ENCODE data around the gene POLR2C. TPM values are rescaled to one million over a fixed set of nuclear protein-coding genes. Genes with fewer than 3 reads are reported as not detected.

POLR2C gene
- total and polyA plus RNA-seq, 2 of the 13 experiments (the other 11 are each of a cell fraction or from before 2014, with no cell fraction given): 104 to 216 TPM

DNA sequence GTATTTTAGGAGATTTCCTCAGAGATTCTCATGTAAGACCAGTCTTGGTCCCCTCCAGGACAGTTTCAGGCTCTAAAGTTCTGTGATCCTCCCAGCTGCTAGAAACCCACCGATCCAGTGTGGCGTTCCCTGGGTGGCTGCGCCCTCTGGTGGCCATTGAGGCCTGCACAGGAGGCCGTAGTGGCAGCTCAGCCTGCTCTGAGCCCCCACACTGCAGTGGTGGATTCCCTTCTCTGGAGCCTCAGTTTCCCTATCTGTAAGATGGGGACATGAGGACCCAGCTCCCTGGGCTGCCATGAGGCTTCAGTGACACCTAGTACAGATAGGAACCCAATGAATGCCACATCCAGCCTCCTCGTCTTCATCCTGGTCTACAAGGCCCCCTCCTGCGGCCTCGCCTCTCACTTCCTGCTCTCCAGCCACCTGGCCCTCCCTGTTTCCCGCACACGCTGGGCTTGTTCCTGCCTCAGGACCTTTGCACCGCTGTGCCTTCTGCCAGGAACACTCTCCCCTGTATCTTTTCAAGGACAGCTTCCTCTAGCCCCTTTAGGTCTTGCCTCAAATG lies 57.4 kb downstream of the POLR2C start (continued):
- TF ChIP-seq, protein P1, sequence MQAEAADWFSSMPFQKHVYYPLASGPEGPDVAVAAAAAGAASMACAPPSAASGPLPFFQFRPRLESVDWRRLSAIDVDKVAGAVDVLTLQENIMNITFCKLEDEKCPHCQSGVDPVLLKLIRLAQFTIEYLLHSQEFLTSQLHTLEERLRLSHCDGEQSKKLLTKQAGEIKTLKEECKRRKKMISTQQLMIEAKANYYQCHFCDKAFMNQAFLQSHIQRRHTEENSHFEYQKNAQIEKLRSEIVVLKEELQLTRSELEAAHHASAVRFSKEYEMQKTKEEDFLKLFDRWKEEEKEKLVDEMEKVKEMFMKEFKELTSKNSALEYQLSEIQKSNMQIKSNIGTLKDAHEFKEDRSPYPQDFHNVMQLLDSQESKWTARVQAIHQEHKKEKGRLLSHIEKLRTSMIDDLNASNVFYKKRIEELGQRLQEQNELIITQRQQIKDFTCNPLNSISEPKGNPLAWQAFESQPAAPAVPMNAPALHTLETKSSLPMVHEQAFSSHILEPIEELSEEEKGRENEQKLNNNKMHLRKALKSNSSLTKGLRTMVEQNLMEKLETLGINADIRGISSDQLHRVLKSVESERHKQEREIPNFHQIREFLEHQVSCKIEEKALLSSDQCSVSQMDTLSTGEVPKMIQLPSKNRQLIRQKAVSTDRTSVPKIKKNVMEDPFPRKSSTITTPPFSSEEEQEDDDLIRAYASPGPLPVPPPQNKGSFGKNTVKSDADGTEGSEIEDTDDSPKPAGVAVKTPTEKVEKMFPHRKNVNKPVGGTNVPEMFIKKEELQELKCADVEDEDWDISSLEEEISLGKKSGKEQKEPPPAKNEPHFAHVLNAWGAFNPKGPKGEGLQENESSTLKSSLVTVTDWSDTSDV (CRISPR knock-in tag; IDR thresholded peaks at IDR 0.05): 0 out of 2 replicates have a peak, but pooled peaks have one; percentile 20
- TF ChIP-seq REXO4 (CRISPR knock-in tag; IDR thresholded peaks at IDR 0.05; ENCODE audit: borderline replicate concordance) (no peak), ZNF224 (CRISPR knock-in tag; IDR thresholded peaks at IDR 0.05) (no peak), ZMYM2 (CRISPR knock-in tag; IDR thresholded peaks at IDR 0.05) (peak; percentile 48; the same call in 1 of the 2 replicates), SIX1 (CRISPR knock-in tag; IDR thresholded peaks at IDR 0.05; ENCODE audit: borderline replicate concordance) (no peak), RXRB (CRISPR knock-in tag; IDR thresholded peaks at IDR 0.05; ENCODE audit: borderline replicate concordance) (peak; percentile 29; the same call in 1 of the 2 replicates), ZNF225 (CRISPR knock-in tag; IDR thresholded peaks at IDR 0.05) (no peak), TOE1 (CRISPR knock-in tag; IDR thresholded peaks at IDR 0.05) (no peak), ZSCAN31 (CRISPR knock-in tag; IDR thresholded peaks at IDR 0.05; ENCODE audit: low read depth) (no peak; the same call in 1 of the 2 replicates), HNRNPK (IDR thresholded peaks at IDR 0.05; ENCODE audit: low read depth, low read length, poor library complexity, severe bottlenecking) (no peak), ZNF839 (CRISPR knock-in tag; IDR thresholded peaks at IDR 0.05; ENCODE audit: borderline replicate concordance) (no peak), ZNF292 (CRISPR knock-in tag; IDR thresholded peaks at IDR 0.05; ENCODE audit: borderline replicate concordance, low read depth) (no peak), NPAS2 (CRISPR knock-in tag; IDR thresholded peaks at IDR 0.05; ENCODE audit: borderline replicate concordance) (no peak), RCOR2 (CRISPR knock-in tag; IDR thresholded peaks at IDR 0.05) (no peak), GZF1 (CRISPR knock-in tag; IDR thresholded peaks at IDR 0.05) (peak; percentile 94)
- TF ChIP-seq, protein P2, sequence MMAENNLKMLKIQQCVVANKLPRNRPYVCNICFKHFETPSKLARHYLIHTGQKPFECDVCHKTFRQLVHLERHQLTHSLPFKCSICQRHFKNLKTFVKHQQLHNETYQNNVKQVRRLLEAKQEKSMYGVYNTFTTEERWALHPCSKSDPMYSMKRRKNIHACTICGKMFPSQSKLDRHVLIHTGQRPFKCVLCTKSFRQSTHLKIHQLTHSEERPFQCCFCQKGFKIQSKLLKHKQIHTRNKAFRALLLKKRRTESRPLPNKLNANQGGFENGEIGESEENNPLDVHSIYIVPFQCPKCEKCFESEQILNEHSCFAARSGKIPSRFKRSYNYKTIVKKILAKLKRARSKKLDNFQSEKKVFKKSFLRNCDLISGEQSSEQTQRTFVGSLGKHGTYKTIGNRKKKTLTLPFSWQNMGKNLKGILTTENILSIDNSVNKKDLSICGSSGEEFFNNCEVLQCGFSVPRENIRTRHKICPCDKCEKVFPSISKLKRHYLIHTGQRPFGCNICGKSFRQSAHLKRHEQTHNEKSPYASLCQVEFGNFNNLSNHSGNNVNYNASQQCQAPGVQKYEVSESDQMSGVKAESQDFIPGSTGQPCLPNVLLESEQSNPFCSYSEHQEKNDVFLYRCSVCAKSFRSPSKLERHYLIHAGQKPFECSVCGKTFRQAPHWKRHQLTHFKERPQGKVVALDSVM (CRISPR knock-in tag; IDR thresholded peaks at IDR 0.05): no peak
- TF ChIP-seq, protein P3, sequence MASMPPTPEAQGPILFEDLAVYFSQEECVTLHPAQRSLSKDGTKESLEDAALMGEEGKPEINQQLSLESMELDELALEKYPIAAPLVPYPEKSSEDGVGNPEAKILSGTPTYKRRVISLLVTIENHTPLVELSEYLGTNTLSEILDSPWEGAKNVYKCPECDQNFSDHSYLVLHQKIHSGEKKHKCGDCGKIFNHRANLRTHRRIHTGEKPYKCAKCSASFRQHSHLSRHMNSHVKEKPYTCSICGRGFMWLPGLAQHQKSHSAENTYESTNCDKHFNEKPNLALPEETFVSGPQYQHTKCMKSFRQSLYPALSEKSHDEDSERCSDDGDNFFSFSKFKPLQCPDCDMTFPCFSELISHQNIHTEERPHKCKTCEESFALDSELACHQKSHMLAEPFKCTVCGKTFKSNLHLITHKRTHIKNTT (CRISPR knock-in tag; IDR thresholded peaks at IDR 0.05): 0 out of 2 replicates have a peak, but pooled peaks have one; percentile 31
- TF ChIP-seq, protein P4, sequence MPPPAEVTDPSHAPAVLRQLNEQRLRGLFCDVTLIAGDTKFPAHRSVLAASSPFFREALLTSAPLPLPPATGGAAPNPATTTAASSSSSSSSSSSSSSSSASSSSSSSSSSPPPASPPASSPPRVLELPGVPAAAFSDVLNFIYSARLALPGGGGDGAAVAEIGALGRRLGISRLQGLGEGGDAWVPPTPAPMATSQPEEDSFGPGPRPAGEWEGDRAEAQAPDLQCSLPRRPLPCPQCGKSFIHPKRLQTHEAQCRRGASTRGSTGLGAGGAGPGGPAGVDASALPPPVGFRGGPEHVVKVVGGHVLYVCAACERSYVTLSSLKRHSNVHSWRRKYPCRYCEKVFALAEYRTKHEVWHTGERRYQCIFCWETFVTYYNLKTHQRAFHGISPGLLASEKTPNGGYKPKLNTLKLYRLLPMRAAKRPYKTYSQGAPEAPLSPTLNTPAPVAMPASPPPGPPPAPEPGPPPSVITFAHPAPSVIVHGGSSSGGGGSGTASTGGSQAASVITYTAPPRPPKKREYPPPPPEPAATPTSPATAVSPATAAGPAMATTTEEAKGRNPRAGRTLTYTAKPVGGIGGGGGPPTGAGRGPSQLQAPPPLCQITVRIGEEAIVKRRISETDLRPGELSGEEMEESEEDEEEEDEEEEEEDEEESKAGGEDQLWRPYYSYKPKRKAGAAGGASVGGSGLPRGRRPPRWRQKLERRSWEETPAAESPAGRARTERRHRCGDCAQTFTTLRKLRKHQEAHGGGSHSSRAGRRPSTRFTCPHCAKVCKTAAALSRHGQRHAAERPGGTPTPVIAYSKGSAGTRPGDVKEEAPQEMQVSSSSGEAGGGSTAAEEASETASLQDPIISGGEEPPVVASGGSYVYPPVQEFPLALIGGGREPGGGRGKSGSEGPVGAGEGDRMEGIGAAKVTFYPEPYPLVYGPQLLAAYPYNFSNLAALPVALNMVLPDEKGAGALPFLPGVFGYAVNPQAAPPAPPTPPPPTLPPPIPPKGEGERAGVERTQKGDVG (CRISPR knock-in tag; IDR thresholded peaks at IDR 0.05; ENCODE audit: borderline replicate concordance): no peak
